UCSD-AML1 (cell line): ENCODE results near the gene EIF3A.
A peak's percentile ranks its signal among the peaks of the same experiment; 100 is the strongest.
"Not testable (repeated sequence)": the region's sequence is repeated elsewhere in the genome, so short reads cannot be mapped to it uniquely, and the experiment has no call there.

Experiments
- DNase-seq: peaks from one replicate; lab custom pipeline; 2025; ENCODE audit not compliant: unreplicated experiment; lab: John Stamatoyannopoulos, UW

Gene EIF3A

GRCh38 chr10:119055472-119055871 lies 25.1 kb downstream of the EIF3A start:
- no peak for DNase-seq

- DNase-seq, result no peak
These were observed 28.8 kb downstream of the EIF3A start for GRCh38 chr10:119051775-119052174.

- no peak for DNase-seq
These were observed 30.8 kb downstream of the EIF3A start for GRCh38 chr10:119049777-119050176.

- DNase-seq, result no peak
These were observed 31.3 kb downstream of the EIF3A start for GRCh38 chr10:119049361-119049760.

- DNase-seq, result no peak
These were observed 35.1 kb downstream of the EIF3A start for GRCh38 chr10:119045561-119045960.

GRCh38 chr10:119042169-119042568 lies 38.4 kb downstream of the EIF3A start:
- DNase-seq, result no peak

GRCh38 chr10:119041326-119041725 lies 39.3 kb downstream of the EIF3A start:
- DNase-seq, result no peak

GRCh38 chr10:119039161-119039560 lies 41.5 kb downstream of the EIF3A start:
- no peak for DNase-seq

GRCh38 chr10:119031496-119032059 lies 49.0 kb downstream of the EIF3A start:
- no peak for DNase-seq

GRCh38 chr10:119030421-119031250 lies 50.0 kb downstream of the EIF3A start:
- peak; percentile 57 for DNase-seq

GRCh38 chr10:119029613-119030420 lies 50.8 kb downstream of the EIF3A start, which contains the start of gene NANOS1:
NANOS1 (plus strand) TSS chr10:119029714; CDS start chr10:119029802, 88 bp downstream.
- no peak for DNase-seq

- DNase-seq, result peak; percentile 84
These were observed 51.6 kb downstream of the EIF3A start for GRCh38 chr10:119028900-119029612.

- DNase-seq, result not testable (repeated sequence)
These were observed 52.1 kb downstream of the EIF3A start for GRCh38 chr10:119028445-119028899.

GRCh38 chr10:119026301-119027110 lies 54.1 kb downstream of the EIF3A start:
- DNase-seq, result no peak

- no peak for DNase-seq
These were observed 54.8 kb downstream of the EIF3A start for GRCh38 chr10:119025776-119026175.

GRCh38 chr10:119025336-119025735 lies 55.3 kb downstream of the EIF3A start:
- no peak for DNase-seq

- DNase-seq, result no peak
These were observed 55.7 kb downstream of the EIF3A start for GRCh38 chr10:119024882-119025281.

GRCh38 chr10:119023553-119023868 lies 57.1 kb downstream of the EIF3A start:
- no peak for DNase-seq

- DNase-seq, result no peak
These were observed 57.6 kb downstream of the EIF3A start for GRCh38 chr10:119022846-119023552.

GRCh38 chr10:119020627-119020946 lies 60.0 kb downstream of the EIF3A start:
- no peak for DNase-seq
